Kidney (tissue), 14 donors: ENCODE results near the gene ALDOC. TPM values are rescaled to one million over a fixed set of nuclear protein-coding genes. Genes with fewer than 3 reads are reported as not detected.
"Not testable (repeated sequence)": the region's sequence is repeated elsewhere in the genome, so short reads cannot be mapped to it uniquely, and the experiment has no call there.

Experiments used
- DNase-seq, 5 donors: peaks; one replicate each; pipeline ENCODE4 v3.0.0-alpha.2; 2013 to 2020
- FAIRE-seq: peaks from 2 replicates; lab custom pipeline; 2012; peaks lifted over from hg19 to GRCh38; lab: Jason Lieb, UNC
- H3K27ac ChIP-seq, 2 donors: one replicate each; pipeline ENCODE4 v1.7.0; 2013; ENCODE audit warnings: low read depth in 2 of 2, low read length in 2 of 2, inconsistent platforms in 1 of 2
- H3K27me3 ChIP-seq: one replicate; pipeline ENCODE4 v1.7.1; 2013; ENCODE audit warnings: low read length, inconsistent platforms; ENCODE audit not compliant: control insufficient read depth, insufficient read depth
- H3K36me3 ChIP-seq, 3 donors: one replicate each; pipeline versions ENCODE4 v1.7.0 to v1.7.1; 2013; ENCODE audit warnings: low read length in 3 of 3, control low read depth in 1 of 3, inconsistent platforms in 1 of 3; ENCODE audit not compliant: insufficient read depth in 3 of 3, control insufficient read depth in 2 of 3
- H3K4me1 ChIP-seq, 3 donors: one replicate each; pipeline versions ENCODE4 v1.7.0 to v1.7.1; 2013; ENCODE audit warnings: low read length in 3 of 3, inconsistent platforms in 1 of 3, low read depth in 1 of 3; ENCODE audit not compliant: control insufficient read depth in 2 of 3, insufficient read depth in 2 of 3
- H3K4me3 ChIP-seq, 3 donors: one replicate each; pipeline versions ENCODE4 v1.7.0 to v1.8.1; 2013; ENCODE audit warnings: low read length in 3 of 3, control low read depth in 1 of 3, inconsistent platforms in 1 of 3
- H3K9ac ChIP-seq, 3 donors: one replicate each; pipeline versions ENCODE4 v1.7.0 to v1.7.1; 2013; ENCODE audit warnings: low read length in 3 of 3, control low read depth in 1 of 3, inconsistent platforms in 1 of 3
- H3K9me3 ChIP-seq, 3 donors: one replicate each; pipeline versions ENCODE4 v1.7.0 to v1.7.1; 2013; ENCODE audit warnings: low read length in 3 of 3, control low read depth in 1 of 3, inconsistent platforms in 1 of 3; ENCODE audit not compliant: control insufficient read depth in 2 of 3, insufficient read depth in 1 of 3
- intact Hi-C: fragments of 100-400 bp; cut with DNase I; formaldehyde crosslinking; loops from one replicate; pipeline ENCODE4 v1.11.1; 2022
- polyA plus RNA-seq: library from polyadenylated mRNA; stranded (reverse); fragments of 350-450 nt; fragmentation: Illumina TruSeq; extraction: RNeasy Lipid Tissue Mini Kit (QIAGEN cat#74804); gene quantifications from one replicate; pipeline ENCODE4 v1.2.3, GENCODE V29; 2014; ENCODE audit warnings: low read depth, low replicate concordance; ENCODE audit not compliant: insufficient read depth
- total RNA-seq: library from RNA; stranded (reverse); fragmentation: NEBNext Ultra II Directional; extraction: Animal tissue kit (Norgen Biotek cat#: 25700); gene quantifications from one replicate; pipeline ENCODE4 v1.2.1, GENCODE V29; 2021
- TF ChIP-seq, protein P1 (sequence below): IDR thresholded peaks from 3 replicates; pipeline ENCODE4 v1.5.1; 2012; ENCODE audit warnings: mild to moderate bottlenecking, moderate library complexity, borderline replicate concordance; ENCODE audit not compliant: insufficient read depth; ENCODE audit errors: extremely low read depth
- donor health status: control.
- donor health status: control.
- donor health status: control.
- donor health status: control.
- donor health status: control.
- donor health status: DM: yes; HTN: yes; CAD: no.
- donor health status: Normal renal cell carcinoma (clear cell type).

ALDOC gene
- total and polyA plus RNA-seq, 2 donors from 2014 or later = 7.1 to 21.9 TPM

DNA sequence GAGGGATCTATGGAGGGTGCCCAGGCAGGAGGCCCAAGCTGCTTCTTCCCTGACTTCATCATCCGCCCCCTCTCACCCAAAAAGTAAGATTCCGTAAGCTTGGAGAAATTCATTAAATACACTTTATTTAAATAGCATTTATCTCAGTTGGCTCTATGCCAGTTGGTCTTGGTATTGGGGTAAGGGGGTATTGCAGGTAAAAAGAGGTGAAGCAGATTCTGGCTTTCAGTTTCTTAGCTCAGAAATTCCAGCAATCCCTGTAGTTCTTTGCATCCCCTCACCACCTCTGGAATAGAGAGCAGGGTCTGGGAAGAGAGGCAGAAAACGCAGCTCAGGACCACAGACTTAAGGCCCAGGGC lies 750 bp upstream of the ALDOC start:
- DNase-seq (no peak), FAIRE-seq (no peak)
- Histone ChIP-seq H3K27me3 (no peaks in the 10 kb centered on the region), H3K36me3 (peaks cover 6 to 18% (median 11%) of the 10 kb centered on the region in 3 donors), H3K9me3 (no peaks in the 10 kb centered on the region), H3K9ac (no peak overlapping the region), H3K27ac (no peak overlapping the region), H3K4me3 (no peak overlapping the region), H3K4me1 (peaks cover 0 to 3% (median 0%) of the 10 kb centered on the region in 3 donors)
- intact Hi-C loops = no loop called here
- TF ChIP-seq, protein P1, sequence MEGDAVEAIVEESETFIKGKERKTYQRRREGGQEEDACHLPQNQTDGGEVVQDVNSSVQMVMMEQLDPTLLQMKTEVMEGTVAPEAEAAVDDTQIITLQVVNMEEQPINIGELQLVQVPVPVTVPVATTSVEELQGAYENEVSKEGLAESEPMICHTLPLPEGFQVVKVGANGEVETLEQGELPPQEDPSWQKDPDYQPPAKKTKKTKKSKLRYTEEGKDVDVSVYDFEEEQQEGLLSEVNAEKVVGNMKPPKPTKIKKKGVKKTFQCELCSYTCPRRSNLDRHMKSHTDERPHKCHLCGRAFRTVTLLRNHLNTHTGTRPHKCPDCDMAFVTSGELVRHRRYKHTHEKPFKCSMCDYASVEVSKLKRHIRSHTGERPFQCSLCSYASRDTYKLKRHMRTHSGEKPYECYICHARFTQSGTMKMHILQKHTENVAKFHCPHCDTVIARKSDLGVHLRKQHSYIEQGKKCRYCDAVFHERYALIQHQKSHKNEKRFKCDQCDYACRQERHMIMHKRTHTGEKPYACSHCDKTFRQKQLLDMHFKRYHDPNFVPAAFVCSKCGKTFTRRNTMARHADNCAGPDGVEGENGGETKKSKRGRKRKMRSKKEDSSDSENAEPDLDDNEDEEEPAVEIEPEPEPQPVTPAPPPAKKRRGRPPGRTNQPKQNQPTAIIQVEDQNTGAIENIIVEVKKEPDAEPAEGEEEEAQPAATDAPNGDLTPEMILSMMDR = no peak

DNA sequence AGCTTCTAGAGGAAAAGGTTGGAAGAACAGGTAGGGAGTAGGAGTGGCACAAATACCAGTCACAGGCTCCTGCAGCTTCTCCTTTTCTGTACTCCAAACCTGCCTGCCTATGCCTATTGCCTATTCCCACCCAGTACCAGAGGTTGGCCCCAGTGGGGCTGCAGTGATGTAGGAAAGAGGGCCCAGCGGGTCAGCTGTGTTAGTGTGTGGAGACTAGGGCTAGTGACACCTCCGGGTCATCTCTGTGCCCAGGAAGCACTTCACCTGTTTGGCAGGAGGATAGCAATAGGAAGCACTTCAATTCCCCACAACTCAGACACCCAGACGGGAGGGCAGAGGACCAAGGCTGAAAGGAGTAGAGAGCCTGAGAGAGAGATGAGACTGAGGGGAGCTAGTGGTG lies 679 bp downstream of the ALDOC start:
- H3K9ac ChIP-seq, FAIRE-seq, DNase-seq, H3K27ac ChIP-seq, H3K27me3 ChIP-seq, intact Hi-C loops, H3K4me1 ChIP-seq, H3K4me3 ChIP-seq, H3K9me3 ChIP-seq: not testable (repeated sequence)
- H3K36me3 ChIP-seq = peaks cover 2 to 12% (median 4%) of the 10 kb centered on the region in 3 donors

DNA sequence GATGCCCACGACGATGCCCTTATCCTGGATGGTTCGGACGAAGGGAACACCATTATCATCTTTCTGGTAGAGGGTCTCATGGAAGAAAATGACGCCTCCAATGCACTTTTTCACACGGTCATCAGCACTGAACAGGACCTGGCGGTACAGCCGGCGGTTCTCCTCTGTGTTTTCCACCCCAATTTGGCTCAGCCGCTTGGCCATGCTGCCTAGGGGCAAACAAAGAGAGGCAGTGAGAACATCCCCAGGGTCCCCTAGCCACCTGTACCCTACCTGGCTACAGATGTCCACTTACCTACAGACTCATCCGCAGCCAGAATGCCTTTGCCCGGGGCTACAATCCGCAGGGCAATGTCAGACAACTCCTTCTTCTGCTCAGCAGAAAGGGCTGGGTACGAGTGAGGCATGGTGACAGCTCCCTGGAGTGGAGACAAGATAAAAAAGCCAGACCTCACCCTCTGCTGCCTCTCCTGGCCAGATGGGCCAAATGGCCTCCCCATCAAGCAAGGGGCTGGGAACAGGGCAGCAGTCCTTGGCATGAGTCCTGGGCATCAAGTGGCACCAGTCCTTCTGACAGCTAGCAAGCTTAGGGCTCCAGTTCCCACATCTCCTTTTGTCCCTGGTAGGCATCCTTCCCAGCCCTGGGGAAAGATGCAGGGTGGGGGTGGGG lies 1.4 kb downstream of the ALDOC start:
- no peak for FAIRE-seq
- Histone ChIP-seq H3K9ac (no peak overlapping the region), H3K9me3 (no peaks in the 10 kb centered on the region), H3K27ac (no peak overlapping the region), H3K27me3 (no peaks in the 10 kb centered on the region), H3K36me3 (peaks cover 2 to 12% (median 4%) of the 10 kb centered on the region in 3 donors), H3K4me3 (no peak overlapping the region), H3K4me1 (peaks cover 0 to 10% (median 5%) of the 10 kb centered on the region in 3 donors)
- DNase-seq = no peak
- intact Hi-C loops = no loop called here
- TF ChIP-seq, protein P1 = no peak

DNA sequence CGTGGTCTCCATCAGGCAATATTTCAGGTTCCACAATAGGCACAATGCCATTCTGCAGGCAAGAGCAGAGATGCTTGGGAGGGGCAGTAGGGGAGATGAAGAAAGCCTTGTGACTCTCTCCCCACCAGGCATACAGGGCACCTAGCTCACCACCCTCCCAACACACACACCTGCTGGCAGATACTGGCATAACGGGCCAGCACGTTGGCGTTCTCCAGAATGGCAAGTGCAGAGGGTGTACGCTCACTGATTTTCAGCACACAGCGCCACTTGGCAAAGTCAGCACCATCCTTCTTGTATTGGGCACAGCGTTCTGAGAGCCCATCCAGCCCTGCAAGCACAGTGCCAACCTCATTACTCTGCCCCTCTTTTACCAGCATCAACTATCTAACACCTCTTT lies 2.2 kb downstream of the ALDOC start:
- Histone ChIP-seq H3K36me3 (peaks cover 2 to 12% (median 4%) of the 10 kb centered on the region in 3 donors), H3K27me3 (no peaks in the 10 kb centered on the region), H3K9me3 (no peaks in the 10 kb centered on the region), H3K27ac (no peak overlapping the region), H3K4me1 (peaks cover 0 to 10% (median 5%) of the 10 kb centered on the region in 3 donors), H3K4me3 (no peak overlapping the region), H3K9ac (no peak overlapping the region)
- FAIRE-seq = no peak
- intact Hi-C loops = no loop called here
- TF ChIP-seq, protein P1 = no peak
- DNase-seq = no peak
